HG02759 (cell line): ENCODE data around the gene ALOX5.
"Not testable (repeated sequence)": the region's sequence is repeated elsewhere in the genome, so short reads cannot be mapped to it uniquely, and the experiment has no call there.

Experiments
- ATAC-seq: cut with Tn5 transposase; IDR thresholded peaks from one replicate; pipeline ENCODE4 v1.9.1; 2021; ENCODE audit warnings: mild to moderate bottlenecking, moderate library complexity; ENCODE audit not compliant: unreplicated experiment

ALOX5 gene

GRCh38 chr10:45373576-45374349 is at the start of gene ALOX5:
TSS of gene ALOX5 (plus strand) at chr10:45374216. CDS start at chr10:45374280, 64 bp downstream.
- ATAC-seq: peak; percentile 61

GRCh38 chr10:45325116-45325515 is 48.9 kb upstream of the ALOX5 start:
- no peak for ATAC-seq

DNA sequence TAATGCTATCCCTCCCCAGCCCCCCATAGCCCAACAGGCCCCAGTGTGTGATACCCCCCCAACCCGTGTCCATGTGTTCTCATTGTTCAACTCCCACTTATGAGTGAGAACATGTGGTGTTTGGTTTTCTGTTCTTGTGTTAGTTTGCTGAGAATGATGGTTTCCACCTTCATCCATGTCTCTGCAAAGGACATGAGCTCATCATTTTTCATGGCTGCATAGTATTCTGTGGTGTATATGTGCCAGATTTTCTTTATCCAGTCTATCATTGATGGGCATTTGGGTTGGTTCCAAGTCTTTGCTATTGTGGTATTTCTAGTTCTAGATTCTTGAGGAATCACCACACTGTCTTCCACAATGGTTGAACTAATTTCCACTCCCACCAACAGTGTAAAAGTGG is 47.2 kb upstream of the ALOX5 start:
- not testable (repeated sequence) for ATAC-seq

- ATAC-seq: not testable (repeated sequence)
Observed at GRCh38 chr10:45331824-45332223, 42.2 kb upstream of the ALOX5 start.

DNA sequence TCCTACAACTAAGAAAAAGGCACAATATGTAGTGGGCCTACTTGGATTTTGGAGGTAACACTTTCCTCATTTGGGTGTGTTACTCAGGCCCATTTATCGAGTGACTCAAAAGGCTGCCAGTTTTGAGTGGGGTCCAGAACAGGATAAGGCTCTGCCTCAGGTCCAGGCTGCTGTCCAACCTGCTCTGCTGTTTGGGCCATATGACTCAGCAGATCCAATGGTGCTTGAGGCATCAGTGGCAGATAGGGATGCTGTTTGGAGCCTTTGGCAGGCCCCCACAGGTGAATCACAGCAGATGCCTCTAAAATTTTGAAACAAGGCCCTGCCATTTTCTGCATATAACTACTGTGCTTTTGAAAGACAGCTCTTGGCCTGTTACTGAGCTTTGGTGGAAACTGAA is 34.1 kb upstream of the ALOX5 start:
- ATAC-seq: no peak

DNA sequence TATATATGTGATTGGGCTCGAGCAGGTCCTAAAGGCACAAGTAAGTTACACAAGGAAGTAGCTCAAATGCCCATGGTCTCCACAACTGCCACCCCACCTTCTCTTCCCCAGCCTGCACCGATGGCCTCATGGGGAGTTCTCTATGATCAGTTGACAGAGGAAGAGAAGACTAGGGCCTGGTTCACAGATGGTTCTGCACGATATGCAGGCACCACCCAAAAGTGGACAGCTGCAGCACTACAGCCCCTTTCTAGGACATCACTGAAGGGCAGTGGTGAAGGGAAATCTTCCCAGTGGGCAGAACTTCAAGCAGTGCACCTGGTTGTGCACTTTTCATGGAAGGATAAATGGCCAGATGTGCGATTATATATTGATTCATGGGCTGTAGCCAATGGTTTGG is 33.6 kb upstream of the ALOX5 start:
- ATAC-seq: not testable (repeated sequence)

- not testable (repeated sequence) for ATAC-seq
Observed at GRCh38 chr10:45346652-45347335, 27.2 kb upstream of the ALOX5 start.

GRCh38 chr10:45347464-45347863 is 26.6 kb upstream of the ALOX5 start:
- not testable (repeated sequence) for ATAC-seq

- not testable (repeated sequence) for ATAC-seq
Observed at GRCh38 chr10:45348196-45348765, 25.7 kb upstream of the ALOX5 start.

GRCh38 chr10:45353186-45353585 is 20.8 kb upstream of the ALOX5 start:
- peak; percentile 76 for ATAC-seq

- no peak for ATAC-seq
Observed at GRCh38 chr10:45354261-45354660, 19.8 kb upstream of the ALOX5 start.

DNA sequence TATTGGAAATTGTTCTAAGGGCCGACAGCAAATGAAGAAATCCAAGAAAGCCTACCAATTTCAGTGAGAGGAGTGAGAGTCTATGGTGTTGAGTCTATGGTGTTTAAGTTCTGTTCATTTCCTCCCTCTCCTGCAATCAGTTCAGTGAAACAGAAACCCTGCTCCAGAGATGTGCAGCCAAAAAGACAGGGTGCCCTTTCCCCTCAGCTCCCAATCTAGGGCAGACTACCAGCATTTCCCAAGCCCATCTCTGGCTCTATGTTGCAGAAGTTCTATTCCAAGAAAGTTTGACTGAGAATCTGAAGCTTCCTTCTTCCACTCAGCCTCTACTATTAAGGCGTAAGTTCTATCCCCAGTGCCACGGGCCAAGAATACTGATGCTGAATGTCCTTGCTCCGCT is 18.5 kb upstream of the ALOX5 start:
- no peak for ATAC-seq

DNA sequence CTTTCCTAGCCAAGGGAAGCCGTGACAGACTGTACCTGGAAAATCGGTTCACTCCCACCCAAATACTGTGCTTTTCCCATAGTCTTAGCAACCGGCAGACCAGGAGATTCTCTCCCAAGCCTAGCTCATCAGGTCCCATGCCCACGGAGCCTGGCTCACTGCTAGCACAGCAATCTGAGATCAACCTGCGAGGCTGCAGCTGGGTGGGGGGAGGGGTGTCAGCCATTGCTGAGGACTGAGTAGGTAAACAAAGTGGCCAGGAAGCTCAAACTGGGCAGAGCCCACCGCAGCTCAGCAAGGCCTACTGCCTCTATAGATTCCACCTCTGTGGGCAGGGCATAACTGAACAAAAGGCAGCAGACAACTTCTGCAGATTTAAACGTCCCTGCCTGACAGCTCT is 15.1 kb upstream of the ALOX5 start:
- ATAC-seq: not testable (repeated sequence)

- not testable (repeated sequence) for ATAC-seq
Observed at GRCh38 chr10:45361983-45362799, 11.8 kb upstream of the ALOX5 start.

- ATAC-seq: not testable (repeated sequence)
Observed at GRCh38 chr10:45367643-45368042, 6.4 kb upstream of the ALOX5 start.

GRCh38 chr10:45368181-45368580 is 5.8 kb upstream of the ALOX5 start:
- ATAC-seq: no peak

GRCh38 chr10:45370202-45370955 is 3.6 kb upstream of the ALOX5 start:
- no peak for ATAC-seq

DNA sequence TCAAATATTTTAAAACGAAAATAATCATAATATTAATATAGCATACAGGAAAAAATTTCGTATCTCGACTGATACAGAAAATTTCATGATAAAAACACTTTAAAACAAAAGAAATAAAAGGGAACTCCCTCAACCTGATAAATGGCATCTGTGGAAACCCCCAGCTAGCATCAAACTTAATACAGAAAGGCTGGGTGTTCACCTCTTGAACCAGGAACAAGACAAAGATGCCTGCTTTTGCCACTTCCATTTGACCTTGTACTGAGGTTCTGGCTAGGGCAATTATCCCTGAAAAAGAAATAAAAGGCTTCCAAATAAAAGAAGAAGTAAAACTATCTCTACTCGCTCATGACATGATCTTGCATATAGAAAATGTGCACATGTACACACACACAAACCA is 2.5 kb upstream of the ALOX5 start:
- no peak for ATAC-seq

- no peak for ATAC-seq
Observed at GRCh38 chr10:45372251-45372951, 1.6 kb upstream of the ALOX5 start.
